Measurements from ENCODE around the gene RSAD2. TPM values are rescaled to one million over a fixed set of nuclear protein-coding genes. Genes with fewer than 3 reads are reported as not detected.

RSAD2 gene
- total and polyA plus RNA-seq, 9 of the 15 experiments (the other 6 are each of a cell fraction or from before 2014, with no cell fraction given) = 0.15 to 1.4 (median 0.28) TPM

DNA sequence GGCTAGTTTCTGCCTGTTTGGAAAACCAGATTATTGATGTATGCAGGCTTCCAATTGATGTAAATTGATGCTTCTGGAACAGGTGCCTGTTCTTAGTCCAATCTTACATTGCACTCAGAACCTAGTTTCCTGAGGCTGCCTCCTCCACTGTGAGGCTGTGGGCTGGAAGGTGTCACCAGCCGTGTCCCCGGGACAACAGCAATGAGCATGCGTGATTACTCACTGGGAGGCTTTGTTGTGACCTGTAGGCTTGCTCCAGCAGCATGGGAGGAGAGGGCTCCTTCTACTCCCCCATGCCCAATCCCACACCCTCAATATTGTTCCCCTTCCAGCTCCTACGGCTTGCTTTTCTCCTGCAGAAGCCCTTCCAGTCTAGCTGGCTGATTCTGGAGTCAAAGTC lies 11.1 kb downstream of the RSAD2 start:
- H2AFZ ChIP-seq (ENCODE audit: low read depth, low read length) = peak overlapping the region; percentile 57; the same call in 1 of the 2 replicates
- POLR2A ChIA-PET = interaction anchor here (1.1 to 1.5 kb wide), 2 partner anchors 12 to 41 kb away, joined by 7 to 10 read pairs; partner anchors contain the start of gene RSAD2
- no TSS peak for BruUV-seq (replicated peaks)
- intact Hi-C loops (cut with micrococcal nuclease) (no loop called here), in situ Hi-C loops (cut with MboI) (no loop called here)
- FAIRE-seq (peak; percentile 49), ATAC-seq (peak; percentile 53), DNase-seq (ENCODE audit: extremely low read depth in 1 of 4, low spot score in 3 of 4) (peak; percentile 24 to 59 (median 32))
- no peaks in the 10 kb centered on the region for H3K9me3 ChIP-seq (replicated peaks; ENCODE audit: control insufficient read depth, insufficient read depth, low read depth, low read length)
- H3K36me3 ChIP-seq (ENCODE audit: control insufficient read depth, insufficient read depth, low read length) = no peaks in the 10 kb centered on the region
- H3K79me2 ChIP-seq (ENCODE audit: control insufficient read depth, insufficient read depth, low read length) = no peaks in the 10 kb centered on the region
- no peaks in the 10 kb centered on the region for H3K9me1 ChIP-seq (ENCODE audit: control insufficient read depth, insufficient read depth, low read length)
- no peaks in the 10 kb centered on the region for H3K27me3 ChIP-seq (ENCODE audit: control insufficient read depth in 2 of 2, insufficient read depth in 2 of 2, low read length in 2 of 2)
- H3K4me3 ChIP-seq = no peak overlapping the region
- WGBS (ENCODE audit: insufficient coverage, low coverage, missing lambda C conversion rate) = 19% methylated on average over 4 of the region's 4 CpGs
- no peaks in the 10 kb centered on the region for H4K20me1 ChIP-seq (replicated peaks; ENCODE audit: control insufficient read depth, insufficient read depth, low read length)
- peaks cover 15 to 61% of the 10 kb centered on the region in 2 experiments for H3K4me1 ChIP-seq (replicated peaks in 1 of 2; ENCODE audit: control insufficient read depth in 2 of 2, insufficient read depth in 2 of 2, low read length in 2 of 2)
- 0 out of 4 replicates have a peak overlapping the region, but pooled peaks of 1 of the 2 experiments have one; percentile 48 for H3K9ac ChIP-seq (ENCODE audit: insufficient read depth in 1 of 2, low read depth in 2 of 2, low read length in 2 of 2)
- peak overlapping the region; percentile 73; the same call in 2 of the 3 replicates for H3K27ac ChIP-seq (ENCODE audit: extremely low read depth, low read depth, low read length)
- CTCF ChIA-PET (ENCODE audit: low intra/inter-chr PET ratio) = no interaction called here
- 0 out of 2 replicates have a peak overlapping the region, but pooled peaks have one; percentile 39 for H3K4me2 ChIP-seq (ENCODE audit: insufficient read depth, low read length)
- TF ChIP-seq CSDE1 (IDR thresholded peaks at IDR 0.05) = no peak
- TF ChIP-seq ZNF444 (CRISPR knock-in tag; IDR thresholded peaks at IDR 0.05) = no peak
- TF ChIP-seq PHB (CRISPR knock-in tag; IDR thresholded peaks at IDR 0.05) = no peak
- TF ChIP-seq KDM2B (CRISPR knock-in tag; IDR thresholded peaks at IDR 0.05) = no peak
- no peak for TF ChIP-seq BHLHE40 (IDR thresholded peaks at IDR 0.05; ENCODE audit: low read length)
- TF ChIP-seq ELF1 (tag; IDR thresholded peaks at IDR 0.05) = no peak
- no peak for TF ChIP-seq JUN (IDR thresholded peaks at IDR 0.05; ENCODE audit: borderline replicate concordance, low read depth, low read length)
- TF ChIP-seq JUN (CRISPR knock-in tag; IDR thresholded peaks at IDR 0.05; ENCODE audit: borderline replicate concordance) = no peak
- TF ChIP-seq ZNF668 (CRISPR knock-in tag; IDR thresholded peaks at IDR 0.05) = no peak
- TF ChIP-seq, protein P1, sequence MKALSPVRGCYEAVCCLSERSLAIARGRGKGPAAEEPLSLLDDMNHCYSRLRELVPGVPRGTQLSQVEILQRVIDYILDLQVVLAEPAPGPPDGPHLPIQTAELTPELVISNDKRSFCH (CRISPR knock-in tag; IDR thresholded peaks at IDR 0.05) = no peak
- TF ChIP-seq, protein P1 (tag; IDR thresholded peaks at IDR 0.05) = peak; percentile 46; the same call in 1 of the 2 replicates
- no peak for TF ChIP-seq TAF7 (tag; IDR thresholded peaks at IDR 0.05)
- TF ChIP-seq, protein P2, sequence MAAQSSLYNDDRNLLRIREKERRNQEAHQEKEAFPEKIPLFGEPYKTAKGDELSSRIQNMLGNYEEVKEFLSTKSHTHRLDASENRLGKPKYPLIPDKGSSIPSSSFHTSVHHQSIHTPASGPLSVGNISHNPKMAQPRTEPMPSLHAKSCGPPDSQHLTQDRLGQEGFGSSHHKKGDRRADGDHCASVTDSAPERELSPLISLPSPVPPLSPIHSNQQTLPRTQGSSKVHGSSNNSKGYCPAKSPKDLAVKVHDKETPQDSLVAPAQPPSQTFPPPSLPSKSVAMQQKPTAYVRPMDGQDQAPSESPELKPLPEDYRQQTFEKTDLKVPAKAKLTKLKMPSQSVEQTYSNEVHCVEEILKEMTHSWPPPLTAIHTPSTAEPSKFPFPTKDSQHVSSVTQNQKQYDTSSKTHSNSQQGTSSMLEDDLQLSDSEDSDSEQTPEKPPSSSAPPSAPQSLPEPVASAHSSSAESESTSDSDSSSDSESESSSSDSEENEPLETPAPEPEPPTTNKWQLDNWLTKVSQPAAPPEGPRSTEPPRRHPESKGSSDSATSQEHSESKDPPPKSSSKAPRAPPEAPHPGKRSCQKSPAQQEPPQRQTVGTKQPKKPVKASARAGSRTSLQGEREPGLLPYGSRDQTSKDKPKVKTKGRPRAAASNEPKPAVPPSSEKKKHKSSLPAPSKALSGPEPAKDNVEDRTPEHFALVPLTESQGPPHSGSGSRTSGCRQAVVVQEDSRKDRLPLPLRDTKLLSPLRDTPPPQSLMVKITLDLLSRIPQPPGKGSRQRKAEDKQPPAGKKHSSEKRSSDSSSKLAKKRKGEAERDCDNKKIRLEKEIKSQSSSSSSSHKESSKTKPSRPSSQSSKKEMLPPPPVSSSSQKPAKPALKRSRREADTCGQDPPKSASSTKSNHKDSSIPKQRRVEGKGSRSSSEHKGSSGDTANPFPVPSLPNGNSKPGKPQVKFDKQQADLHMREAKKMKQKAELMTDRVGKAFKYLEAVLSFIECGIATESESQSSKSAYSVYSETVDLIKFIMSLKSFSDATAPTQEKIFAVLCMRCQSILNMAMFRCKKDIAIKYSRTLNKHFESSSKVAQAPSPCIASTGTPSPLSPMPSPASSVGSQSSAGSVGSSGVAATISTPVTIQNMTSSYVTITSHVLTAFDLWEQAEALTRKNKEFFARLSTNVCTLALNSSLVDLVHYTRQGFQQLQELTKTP (IDR thresholded peaks at IDR 0.05; ENCODE audit: low read depth in 1 of 2, partially characterized antibody in 2 of 2) = no peak
- TF ChIP-seq PML (IDR thresholded peaks at IDR 0.05; ENCODE audit: low read length) = no peak
- TF ChIP-seq ZNF408 (CRISPR knock-in tag; IDR thresholded peaks at IDR 0.05; ENCODE audit: low read depth) = no peak
- 0 out of 2 replicates have a peak, but pooled peaks have one; percentile 9 for TF ChIP-seq L3MBTL2 (IDR thresholded peaks at IDR 0.05)
- no peak for TF ChIP-seq ZFP1 (CRISPR knock-in tag; IDR thresholded peaks at IDR 0.05)
- peak; percentile 76 to 81 for TF ChIP-seq NRF1 (conservative IDR thresholded peaks at IDR 0.05 in 1 of 2, IDR thresholded peaks at IDR 0.05 in 1 of 2)
- no peak for TF ChIP-seq RBM34 (IDR thresholded peaks at IDR 0.05; ENCODE audit: borderline replicate concordance, insufficient read depth, low read length)
